Esophagus squamous epithelium (tissue), 4 donors: ENCODE measurements around the gene PKD1.

Source experiments
- CTCF ChIP-seq, 6 experiments: fragments of 450-650 bp in 4 of 6; fragments of 200-600 bp in 2 of 6; sonication (generic) in 2 of 6; IDR thresholded peaks; one replicate each; pipeline ENCODE4 v1.5.1; 2016 to 2019; ENCODE audit warnings: antibody characterized with exemption in 6 of 6, mild to moderate bottlenecking in 4 of 6, moderate library complexity in 4 of 6
- POLR2A ChIP-seq, 4 donors: fragments of 450-650 bp; IDR thresholded peaks; one replicate each; pipeline ENCODE4 v1.6.1; 2017; ENCODE audit warnings: antibody characterized with exemption in 4 of 4, mild to moderate bottlenecking in 4 of 4, moderate library complexity in 3 of 4

GRCh38 chr16:2170587-2171435 is 35.1 kb upstream of the PKD1 start:
- no peak for TF ChIP-seq CTCF (IDR thresholded peaks at IDR 0.05)
- no peak for TF ChIP-seq POLR2A (IDR thresholded peaks at IDR 0.05)
